ENCODE measurements around the gene KIF15.

Gene KIF15

DNA sequence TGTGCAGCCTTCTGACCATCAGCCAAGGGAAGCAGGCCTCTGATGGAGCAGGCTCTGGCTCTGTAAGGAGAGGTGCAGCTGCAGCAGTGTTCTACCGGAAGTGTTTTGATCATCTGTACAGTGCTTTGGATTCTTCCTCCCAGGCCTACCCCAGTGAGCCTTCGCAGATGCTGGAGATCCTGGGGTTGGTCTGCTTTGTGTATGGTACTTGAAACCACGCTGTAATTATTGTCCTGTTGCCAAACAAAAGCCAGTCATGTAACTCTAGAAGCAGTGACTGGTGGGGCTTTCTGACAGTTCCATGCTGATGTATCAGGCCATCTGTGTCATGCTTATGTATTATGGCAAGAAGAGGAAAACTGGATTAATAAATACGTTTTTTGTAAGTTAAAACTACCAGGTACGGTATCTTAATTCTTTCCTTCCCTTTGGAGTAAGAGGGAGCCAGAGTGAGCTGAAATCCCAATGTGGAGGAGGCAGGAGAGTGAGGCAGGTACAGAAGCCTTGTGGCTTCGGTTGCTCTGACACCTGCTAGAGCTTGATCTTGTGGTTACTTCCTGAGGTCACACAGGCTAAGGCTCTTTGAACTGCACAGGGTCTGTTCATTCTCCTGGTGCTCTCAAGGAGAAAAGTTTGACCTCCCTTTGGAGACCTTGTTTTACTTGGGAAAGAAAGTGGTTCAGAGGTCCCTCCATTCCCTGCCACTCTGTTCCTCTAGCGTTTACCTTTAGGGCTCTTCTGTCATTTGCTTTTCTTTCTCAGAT, 103.9 kb downstream of the KIF15 start:
- TF ChIP-seq, protein P1, sequence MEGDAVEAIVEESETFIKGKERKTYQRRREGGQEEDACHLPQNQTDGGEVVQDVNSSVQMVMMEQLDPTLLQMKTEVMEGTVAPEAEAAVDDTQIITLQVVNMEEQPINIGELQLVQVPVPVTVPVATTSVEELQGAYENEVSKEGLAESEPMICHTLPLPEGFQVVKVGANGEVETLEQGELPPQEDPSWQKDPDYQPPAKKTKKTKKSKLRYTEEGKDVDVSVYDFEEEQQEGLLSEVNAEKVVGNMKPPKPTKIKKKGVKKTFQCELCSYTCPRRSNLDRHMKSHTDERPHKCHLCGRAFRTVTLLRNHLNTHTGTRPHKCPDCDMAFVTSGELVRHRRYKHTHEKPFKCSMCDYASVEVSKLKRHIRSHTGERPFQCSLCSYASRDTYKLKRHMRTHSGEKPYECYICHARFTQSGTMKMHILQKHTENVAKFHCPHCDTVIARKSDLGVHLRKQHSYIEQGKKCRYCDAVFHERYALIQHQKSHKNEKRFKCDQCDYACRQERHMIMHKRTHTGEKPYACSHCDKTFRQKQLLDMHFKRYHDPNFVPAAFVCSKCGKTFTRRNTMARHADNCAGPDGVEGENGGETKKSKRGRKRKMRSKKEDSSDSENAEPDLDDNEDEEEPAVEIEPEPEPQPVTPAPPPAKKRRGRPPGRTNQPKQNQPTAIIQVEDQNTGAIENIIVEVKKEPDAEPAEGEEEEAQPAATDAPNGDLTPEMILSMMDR (IDR thresholded peaks at IDR 0.05; ENCODE audit: low read length, missing control alignments): no peak
- no peak overlapping the region for H3K4me3 ChIP-seq (replicated peaks; ENCODE audit: low read depth, low read length)
- no peak for DNase-seq (ENCODE audit: low read depth)

DNA sequence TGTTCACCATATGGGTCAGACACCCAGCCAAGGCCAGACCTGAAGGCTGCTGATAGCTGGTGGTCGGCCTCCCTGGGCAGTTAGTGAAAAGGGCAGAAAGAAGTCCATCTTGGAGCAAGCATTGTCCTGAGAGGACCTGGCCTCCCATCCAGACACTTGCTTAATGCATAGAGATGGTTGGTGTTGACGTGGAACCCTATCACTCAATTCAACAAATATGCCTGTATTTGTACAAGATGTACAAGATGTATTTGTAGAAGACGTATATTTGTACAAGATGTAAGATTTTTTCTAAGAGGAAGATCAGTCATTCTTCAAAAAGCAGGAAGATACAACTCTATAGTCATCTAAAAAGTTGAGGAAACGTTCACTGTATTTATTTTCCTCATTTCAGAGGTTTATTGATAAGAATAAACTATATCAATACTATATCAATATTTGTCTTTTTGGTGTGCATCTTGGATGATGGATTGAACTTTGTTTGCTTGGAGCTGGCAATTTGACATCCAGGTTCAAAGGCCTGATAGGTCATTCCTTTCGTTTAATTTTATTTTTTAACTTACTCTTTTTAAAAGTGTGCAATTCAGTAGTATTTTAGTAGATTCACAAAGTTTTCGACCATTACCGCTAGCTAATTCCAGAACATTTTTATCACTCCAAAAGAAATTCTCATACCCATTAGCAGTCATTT, 106.0 kb downstream of the KIF15 start:
- DNase-seq (ENCODE audit: low read depth): no peak
- TF ChIP-seq, protein P1 (IDR thresholded peaks at IDR 0.05; ENCODE audit: low read length, missing control alignments): no peak
- H3K4me3 ChIP-seq (replicated peaks; ENCODE audit: low read depth, low read length): no peak overlapping the region

DNA sequence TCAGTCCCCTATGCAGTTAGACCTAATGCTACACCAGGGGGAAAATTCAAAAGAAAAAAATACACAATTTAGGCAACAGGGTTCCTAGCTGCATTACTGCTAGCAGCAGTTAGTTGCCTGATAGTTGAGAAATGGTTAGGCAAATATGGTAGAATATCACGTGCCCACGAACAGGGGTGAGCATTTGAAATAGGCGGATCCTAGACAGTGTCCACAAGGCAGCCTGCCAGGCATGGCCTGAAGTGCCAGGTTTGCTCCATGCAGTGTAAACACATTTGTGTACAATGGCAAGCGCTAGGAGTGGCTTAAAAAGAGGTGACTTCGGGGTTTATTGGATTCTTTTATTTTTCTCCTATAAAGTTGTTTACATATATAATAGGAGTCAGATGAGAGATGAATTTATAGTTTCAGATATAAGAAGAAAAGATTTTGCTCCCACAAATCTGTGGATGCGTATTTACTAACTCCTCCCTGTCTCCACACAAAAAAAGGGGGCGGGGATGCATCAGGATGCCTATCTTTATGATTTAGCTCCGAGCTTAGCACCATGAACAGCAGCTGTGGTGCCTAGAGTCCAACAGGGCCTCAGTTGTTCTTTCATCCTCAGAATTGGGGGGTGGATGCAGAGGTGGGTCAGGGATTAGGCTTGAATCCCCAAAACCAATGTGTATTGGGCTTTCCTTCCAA, 108.9 kb downstream of the KIF15 start:
- no peak overlapping the region for H3K4me3 ChIP-seq (replicated peaks; ENCODE audit: low read depth, low read length)
- TF ChIP-seq, protein P1 (IDR thresholded peaks at IDR 0.05; ENCODE audit: low read length, missing control alignments): no peak
- DNase-seq (ENCODE audit: low read depth): no peak

DNA sequence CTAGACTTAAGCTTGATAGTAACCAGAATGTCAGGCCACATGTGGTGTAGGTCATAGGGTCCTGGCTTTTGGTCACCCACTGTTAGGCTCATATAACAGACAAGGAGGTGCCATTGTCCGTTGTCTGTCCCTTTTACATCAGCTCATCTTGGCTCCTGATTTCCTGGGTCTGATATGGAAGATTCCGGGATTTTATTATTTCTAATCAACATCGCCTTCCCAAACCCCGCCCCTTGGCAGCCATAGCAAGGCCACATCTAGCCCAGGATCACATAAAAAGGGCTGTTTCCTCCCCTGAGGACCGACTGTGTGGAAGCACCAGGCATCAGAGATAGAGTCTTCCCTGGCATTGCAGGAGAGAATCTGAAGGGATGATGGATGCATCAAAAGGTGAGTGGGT, 112.7 kb downstream of the KIF15 start, which contains the start of gene TGM4:
Gene TGM4 (plus strand): TSS at position 301 of the 400 bp plus-strand sequence. CDS start 71 bp downstream, at position 372.
- DNase-seq (ENCODE audit: low read depth): no peak
- TF ChIP-seq, protein P1 (IDR thresholded peaks at IDR 0.05; ENCODE audit: low read length, missing control alignments): no peak
- no peak within 1 kb of the TSS for H3K4me3 ChIP-seq (replicated peaks; ENCODE audit: low read depth, low read length)

DNA sequence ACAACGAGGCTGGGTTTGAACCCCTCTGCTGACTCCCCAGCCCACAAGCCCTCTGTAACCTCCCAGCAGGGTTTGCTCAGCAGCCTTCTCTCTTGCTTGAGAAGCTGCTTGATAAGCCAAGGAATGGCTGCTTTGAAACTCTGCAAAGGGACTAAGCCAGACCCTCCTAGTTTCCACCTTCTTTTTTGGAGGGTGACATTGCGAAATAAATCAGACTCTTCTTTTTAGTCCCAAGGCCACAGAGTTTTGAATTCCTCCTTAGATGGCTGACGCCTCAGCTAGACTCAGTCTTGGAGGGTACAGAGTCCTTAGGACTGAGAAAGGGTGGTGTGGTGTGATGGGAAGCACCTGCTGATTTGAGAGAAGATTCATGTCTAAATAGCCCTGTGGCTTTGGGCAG, 114.0 kb downstream of the KIF15 start:
- TF ChIP-seq, protein P1 (IDR thresholded peaks at IDR 0.05; ENCODE audit: low read length, missing control alignments): no peak
- DNase-seq (ENCODE audit: low read depth): no peak
- H3K4me3 ChIP-seq (replicated peaks; ENCODE audit: low read depth, low read length): no peak overlapping the region

DNA sequence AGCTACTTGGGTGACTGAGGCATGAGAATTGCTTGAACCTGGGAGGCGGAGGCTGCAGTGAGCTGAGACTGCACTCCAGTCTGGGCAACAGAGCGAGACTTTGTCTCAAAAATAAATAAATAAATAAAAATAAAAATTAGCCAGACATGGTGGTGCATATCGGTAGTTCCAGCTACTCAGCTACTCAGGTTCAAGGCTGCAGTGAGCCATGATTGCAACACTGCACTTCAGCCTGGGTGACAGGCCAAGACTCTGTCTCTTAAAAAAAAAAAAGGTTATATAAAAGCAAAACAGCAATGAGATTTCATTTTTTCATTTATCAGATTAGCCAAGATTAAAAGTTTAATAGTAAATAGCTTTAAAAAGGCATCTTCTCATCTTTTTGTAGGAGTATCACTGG, 115.7 kb downstream of the KIF15 start:
- DNase-seq (ENCODE audit: low read depth): no peak
- no peak overlapping the region for H3K4me3 ChIP-seq (replicated peaks; ENCODE audit: low read depth, low read length)
- TF ChIP-seq, protein P1 (IDR thresholded peaks at IDR 0.05; ENCODE audit: low read length, missing control alignments): no peak
